HepG2 (cell line): ENCODE data around the gene STRN3. TPM values are rescaled to one million over a fixed set of nuclear protein-coding genes. Genes with fewer than 3 reads are reported as not detected.
A peak's percentile ranks its signal among the peaks of the same experiment; 100 is the strongest.

ENCODE experiments used
- ATAC-seq: fragments of 200-7000 bp; cut with Tn5 transposase; 3 replicates; pipeline ENCODE4 v1.9.1; 2020; ENCODE audit warnings: mild to moderate bottlenecking, moderate library complexity
- BruUV-seq: library from RNA; stranded (reverse); fragments of 400-500 nt; replicated peaks from 2 replicates; lab custom pipeline; 2021; lab: Mats Ljungman, UMichigan
- CTCF ChIA-PET: fragments of 300-600 bp; formaldehyde crosslinking; extraction: SDS; loops from one replicate; lab custom pipeline; 2021; ENCODE audit warnings: low total read pairs, inconsistent platforms, low intra/inter-chr PET ratio; lab: Yijun Ruan, JAX
- POLR2A ChIA-PET: fragments of 350-600 bp; sonication (Branson Sonifier 250); formaldehyde crosslinking; loops from one replicate; lab custom pipeline; 2020; ENCODE audit warnings: antibody characterized with exemption, inconsistent platforms; lab: Yijun Ruan, JAX
- DNase-seq: peaks from one replicate; pipeline ENCODE4 v3.0.0-alpha.2; 2015; ENCODE audit warnings: low spot score
- FAIRE-seq: peaks from 3 replicates; lab custom pipeline; 2011; peaks lifted over from hg19 to GRCh38; lab: Jason Lieb, UNC
- H2AFZ ChIP-seq: one replicate; pipeline ENCODE4 v1.6.1; 2011; ENCODE audit warnings: low read length, inconsistent platforms
- H3K27ac ChIP-seq: fragments of 300-600 bp; 3 replicates; pipeline ENCODE4 v1.8.0; 2011; ENCODE audit warnings: mixed run types, mild to moderate bottlenecking, mixed read lengths, low read length, inconsistent platforms; ENCODE audit not compliant: insufficient read depth; ENCODE audit errors: extremely low read length
- H3K27me3 ChIP-seq, 2 experiments: fragments of 200-600 bp in 1 of 2; 2 replicates in 1 of 2; 3 replicates in 1 of 2; pipeline versions ENCODE4 v1.6.0 to v1.8.0; 2011; ENCODE audit warnings: low read length in 2 of 2, mild to moderate bottlenecking in 2 of 2, moderate library complexity in 2 of 2, inconsistent platforms in 1 of 2; ENCODE audit not compliant: insufficient read depth in 2 of 2, control insufficient read depth in 1 of 2
- H3K36me3 ChIP-seq, 2 experiments: fragments of 200-600 bp in 1 of 2; replicated peaks in 1 of 2; 2 replicates in 1 of 2; 3 replicates in 1 of 2; pipeline versions ENCODE4 v1.5.1 to v1.8.0; 2011; ENCODE audit warnings: low read length in 2 of 2, inconsistent platforms in 1 of 2; ENCODE audit not compliant: insufficient read depth in 2 of 2, control insufficient read depth in 1 of 2
- H3K4me1 ChIP-seq: 2 replicates; pipeline ENCODE4 v1.5.1; 2012; ENCODE audit warnings: low read length, inconsistent platforms; ENCODE audit not compliant: insufficient read depth
- H3K4me2 ChIP-seq: 2 replicates; pipeline ENCODE4 v1.6.0; 2011; ENCODE audit warnings: low read depth, low read length, inconsistent platforms
- H3K4me3 ChIP-seq, 3 experiments: fragments of 200-600 bp in 1 of 3; sonication (generic), shearing (Covaris generic) in 1 of 3; replicated peaks in 1 of 3; 2 replicates each; pipeline ENCODE4 v1.5.1; 2011 to 2016; ENCODE audit warnings: low read length in 3 of 3, inconsistent platforms in 2 of 3, low read depth in 2 of 3, mild to moderate bottlenecking in 2 of 3, control low read depth in 1 of 3, mixed read lengths in 1 of 3; ENCODE audit not compliant: insufficient read depth in 1 of 3
- H3K79me2 ChIP-seq: one replicate; pipeline ENCODE4 v1.6.1; 2011; ENCODE audit warnings: low read length, inconsistent platforms; ENCODE audit not compliant: insufficient read depth
- H3K9ac ChIP-seq: 2 replicates; pipeline ENCODE4 v1.6.0; 2011; ENCODE audit warnings: mild to moderate bottlenecking, low read depth, low read length, inconsistent platforms; ENCODE audit not compliant: insufficient read depth
- H3K9me3 ChIP-seq: 2 replicates; pipeline ENCODE4 v1.5.1; 2012; ENCODE audit warnings: mild to moderate bottlenecking, low read length
- H4K20me1 ChIP-seq: 2 replicates; pipeline ENCODE4 v1.6.0; 2011; ENCODE audit warnings: inconsistent platforms, mild to moderate bottlenecking, low read length, moderate library complexity; ENCODE audit not compliant: insufficient read depth
- ADNP ChIP-seq: sonication (generic); formaldehyde crosslinking; IDR thresholded peaks from 2 replicates; pipeline ENCODE4 v1.4.0; 2020; ENCODE audit warnings: missing genetic modification reagents
- CENPX ChIP-seq: sonication (generic); formaldehyde crosslinking; IDR thresholded peaks from 2 replicates; pipeline ENCODE4 v1.9.0; 2021; ENCODE audit warnings: mild to moderate bottlenecking, missing genetic modification reagents, moderate library complexity
- JUND ChIP-seq: sonication (generic); formaldehyde crosslinking; IDR thresholded peaks from 2 replicates; pipeline ENCODE4 v1.8.0; 2022; ENCODE audit warnings: mild to moderate bottlenecking, missing genetic modification reagents
- KAT7 ChIP-seq: IDR thresholded peaks from 2 replicates; pipeline ENCODE4 v1.6.1; 2018; ENCODE audit warnings: borderline replicate concordance, missing compliant biosample characterization
- MEF2D ChIP-seq: sonication (generic); formaldehyde crosslinking; IDR thresholded peaks from 2 replicates; pipeline ENCODE4 v1.5.1; 2020; ENCODE audit warnings: mild to moderate bottlenecking, missing genetic modification reagents
- RARA ChIP-seq: IDR thresholded peaks from 2 replicates; pipeline ENCODE4 v1.6.1; 2016; ENCODE audit warnings: missing genetic modification reagents, missing compliant biosample characterization
- REPIN1 ChIP-seq: sonication (generic); formaldehyde crosslinking; IDR thresholded peaks from 2 replicates; pipeline ENCODE4 v1.8.0; 2022; ENCODE audit warnings: missing genetic modification reagents, low read depth, mild to moderate bottlenecking, borderline replicate concordance
- SALL1 ChIP-seq: sonication (generic); formaldehyde crosslinking; IDR thresholded peaks from 2 replicates; pipeline ENCODE4 v1.8.0; 2022; ENCODE audit warnings: mild to moderate bottlenecking, missing genetic modification reagents
- TAF1 ChIP-seq: sonication (generic); formaldehyde crosslinking; IDR thresholded peaks from 2 replicates; pipeline ENCODE4 v1.4.0; 2020; ENCODE audit warnings: missing genetic modification reagents
- ZMYM3 ChIP-seq: sonication (generic); formaldehyde crosslinking; IDR thresholded peaks from 2 replicates; pipeline ENCODE4 v1.5.1; 2020; ENCODE audit warnings: mild to moderate bottlenecking, missing genetic modification reagents
- ZNF446 ChIP-seq: sonication (generic); formaldehyde crosslinking; IDR thresholded peaks from 2 replicates; pipeline ENCODE4 v1.5.0; 2020; ENCODE audit warnings: mild to moderate bottlenecking, missing genetic modification reagents
- ZNF501 ChIP-seq: sonication (generic); formaldehyde crosslinking; IDR thresholded peaks from 2 replicates; pipeline ENCODE4 v1.5.1; 2020; ENCODE audit warnings: mild to moderate bottlenecking, moderate library complexity, missing genetic modification reagents
- ZNF570 ChIP-seq: sonication (generic); formaldehyde crosslinking; IDR thresholded peaks from 2 replicates; pipeline ENCODE4 v1.4.0; 2020; ENCODE audit warnings: mild to moderate bottlenecking, missing genetic modification reagents, borderline replicate concordance
- ZNF724P ChIP-seq: sonication (generic); formaldehyde crosslinking; IDR thresholded peaks from 2 replicates; pipeline ENCODE4 v1.8.0; 2022; ENCODE audit warnings: missing genetic modification reagents, borderline replicate concordance
- ZNF772 ChIP-seq: sonication (generic); formaldehyde crosslinking; IDR thresholded peaks from 2 replicates; pipeline ENCODE4 v1.5.0; 2020; ENCODE audit warnings: mild to moderate bottlenecking, missing genetic modification reagents
- ZNF788 ChIP-seq: sonication (generic); formaldehyde crosslinking; IDR thresholded peaks from 2 replicates; pipeline ENCODE4 v1.5.0; 2020; ENCODE audit warnings: mild to moderate bottlenecking, missing genetic modification reagents, borderline replicate concordance
- WGBS: methylation state at CpG from one replicate; pipeline ENCODE4 v1.1.6; 2017; ENCODE audit warnings: low lambda C conversion rate; 5-methylcytosine and 5-hydroxymethylcytosine counted together
- in situ Hi-C: cut with HindIII; loops from 2 replicates; pipeline ENCODE4 v1.10.0; 2017; ENCODE audit warnings: low pct_unique_long_range_greater_than_20kb; ENCODE audit not compliant: extremely low pct_ligation_motif_present
- intact Hi-C: fragments of 100-400 bp; cut with micrococcal nuclease; formaldehyde crosslinking; loops from one replicate; pipeline ENCODE4 v1.10.0; 2022; ENCODE audit not compliant: unreplicated experiment
- polyA plus RNA-seq, 8 experiments: library from polyadenylated mRNA; depleted of rRNA in 3 of 8; stranded (reverse) in 7 of 8; unstranded in 1 of 8; fragments of >200 nt; fragmentation: Illumina TruSeq in 4 of 8; extraction: Trizol in 4 of 8; gene quantifications; 2 replicates each; pipeline versions ENCODE4 v1.2.1 to v1.2.3, GENCODE V29; 2011 to 2016; ENCODE audit warnings: low read depth in 4 of 8, missing spikeins in 1 of 8, mixed read lengths in 1 of 8; ENCODE audit not compliant: insufficient read depth in 1 of 8
- total RNA-seq, 5 experiments: library from RNA; depleted of rRNA; stranded (reverse); fragments of >200 nt; fragmentation: Illumina TruSeq; extraction: Trizol; gene quantifications; 2 replicates each; pipeline ENCODE4 v1.2.3, GENCODE V29; 2016; ENCODE audit warnings: low read depth in 1 of 5
- TF ChIP-seq, protein P1 (sequence below): sonication (generic); formaldehyde crosslinking; IDR thresholded peaks from 2 replicates; pipeline ENCODE4 v1.5.0; 2020; ENCODE audit warnings: missing genetic modification reagents, mild to moderate bottlenecking, borderline replicate concordance
- TF ChIP-seq, protein P2 (sequence below): sonication (generic); formaldehyde crosslinking; IDR thresholded peaks from 2 replicates; pipeline ENCODE4 v1.4.0; 2020; ENCODE audit warnings: missing genetic modification reagents
- TF ChIP-seq, protein P3 (sequence below): sonication (generic); IDR thresholded peaks from 2 replicates; pipeline ENCODE4 v1.6.1; 2016; ENCODE audit warnings: low read depth, borderline replicate concordance
- TF ChIP-seq, protein P4 (sequence below): sonication (generic); formaldehyde crosslinking; IDR thresholded peaks from 2 replicates; pipeline ENCODE4 v1.4.0; 2020; ENCODE audit warnings: mild to moderate bottlenecking, low read depth, missing genetic modification reagents
- TF ChIP-seq, protein P5 (sequence below): sonication (generic); formaldehyde crosslinking; IDR thresholded peaks from 2 replicates; pipeline ENCODE4 v1.5.0; 2020; ENCODE audit warnings: mild to moderate bottlenecking, missing genetic modification reagents

STRN3 gene
- total and polyA plus RNA-seq, 2 of the 13 experiments (the other 11 are each of a cell fraction or from before 2014, with no cell fraction given): 49.4 to 123 TPM

DNA sequence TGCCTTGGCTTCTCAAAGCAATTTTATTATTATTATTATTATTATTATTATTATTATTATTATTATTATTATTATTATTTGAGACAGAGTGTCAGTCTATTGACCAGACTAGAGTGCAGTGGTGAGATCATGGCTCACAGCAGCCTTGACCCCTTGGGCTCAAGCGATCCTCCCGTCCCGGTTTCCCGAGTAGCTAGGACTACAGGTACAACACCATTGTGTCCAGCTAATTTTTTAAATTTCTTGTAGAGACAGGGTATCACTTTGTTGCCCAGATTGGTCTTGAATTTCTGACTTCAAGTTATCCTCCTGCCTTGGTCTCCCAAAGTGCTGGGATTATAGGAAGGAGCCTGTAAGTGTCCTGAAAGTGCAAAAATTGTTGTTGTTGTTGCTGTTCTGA, 12.3 kb downstream of the STRN3 start:
- ATAC-seq: no peak
- CTCF ChIA-PET: no interaction called here
- no peak for FAIRE-seq
- TF ChIP-seq JUND (CRISPR knock-in tag): no peak
- TF ChIP-seq ZNF724P: peak; percentile 58; the same call in 1 of the 2 replicates
- TF ChIP-seq ZNF501 (CRISPR knock-in tag): 0 out of 2 replicates have a peak, but pooled peaks have one; percentile 21
- TF ChIP-seq, protein P1, sequence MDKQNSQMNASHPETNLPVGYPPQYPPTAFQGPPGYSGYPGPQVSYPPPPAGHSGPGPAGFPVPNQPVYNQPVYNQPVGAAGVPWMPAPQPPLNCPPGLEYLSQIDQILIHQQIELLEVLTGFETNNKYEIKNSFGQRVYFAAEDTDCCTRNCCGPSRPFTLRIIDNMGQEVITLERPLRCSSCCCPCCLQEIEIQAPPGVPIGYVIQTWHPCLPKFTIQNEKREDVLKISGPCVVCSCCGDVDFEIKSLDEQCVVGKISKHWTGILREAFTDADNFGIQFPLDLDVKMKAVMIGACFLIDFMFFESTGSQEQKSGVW (CRISPR knock-in tag): no peak
- TF ChIP-seq ZNF788: no peak
- peak; percentile 16; the same call in 1 of the 2 replicates for TF ChIP-seq SALL1
- no peak for TF ChIP-seq CENPX (CRISPR knock-in tag)
- TF ChIP-seq ZNF570 (CRISPR knock-in tag): no peak
- no peak for TF ChIP-seq TAF1 (CRISPR knock-in tag)
- 0 out of 2 replicates have a peak, but pooled peaks have one; percentile 4 for TF ChIP-seq KAT7 (CRISPR knock-in tag)
- no peak for TF ChIP-seq RARA (CRISPR knock-in tag)
- TF ChIP-seq ZNF772 (CRISPR knock-in tag): 0 out of 2 replicates have a peak, but pooled peaks have one; percentile 44
- TF ChIP-seq ADNP (CRISPR knock-in tag): peak; percentile 8; the same call in 1 of the 2 replicates
- TF ChIP-seq MEF2D (CRISPR knock-in tag): no peak
- TF ChIP-seq, protein P2, sequence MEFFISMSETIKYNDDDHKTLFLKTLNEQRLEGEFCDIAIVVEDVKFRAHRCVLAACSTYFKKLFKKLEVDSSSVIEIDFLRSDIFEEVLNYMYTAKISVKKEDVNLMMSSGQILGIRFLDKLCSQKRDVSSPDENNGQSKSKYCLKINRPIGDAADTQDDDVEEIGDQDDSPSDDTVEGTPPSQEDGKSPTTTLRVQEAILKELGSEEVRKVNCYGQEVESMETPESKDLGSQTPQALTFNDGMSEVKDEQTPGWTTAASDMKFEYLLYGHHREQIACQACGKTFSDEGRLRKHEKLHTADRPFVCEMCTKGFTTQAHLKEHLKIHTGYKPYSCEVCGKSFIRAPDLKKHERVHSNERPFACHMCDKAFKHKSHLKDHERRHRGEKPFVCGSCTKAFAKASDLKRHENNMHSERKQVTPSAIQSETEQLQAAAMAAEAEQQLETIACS (CRISPR knock-in tag): no peak
- TF ChIP-seq ZMYM3 (CRISPR knock-in tag): no peak
- TF ChIP-seq ZNF446: no peak
- TF ChIP-seq REPIN1 (CRISPR knock-in tag): no peak
- TF ChIP-seq, protein P3, sequence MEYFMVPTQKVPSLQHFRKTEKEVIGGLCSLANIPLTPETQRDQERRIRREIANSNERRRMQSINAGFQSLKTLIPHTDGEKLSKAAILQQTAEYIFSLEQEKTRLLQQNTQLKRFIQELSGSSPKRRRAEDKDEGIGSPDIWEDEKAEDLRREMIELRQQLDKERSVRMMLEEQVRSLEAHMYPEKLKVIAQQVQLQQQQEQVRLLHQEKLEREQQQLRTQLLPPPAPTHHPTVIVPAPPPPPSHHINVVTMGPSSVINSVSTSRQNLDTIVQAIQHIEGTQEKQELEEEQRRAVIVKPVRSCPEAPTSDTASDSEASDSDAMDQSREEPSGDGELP: no peak
- TF ChIP-seq, protein P4, sequence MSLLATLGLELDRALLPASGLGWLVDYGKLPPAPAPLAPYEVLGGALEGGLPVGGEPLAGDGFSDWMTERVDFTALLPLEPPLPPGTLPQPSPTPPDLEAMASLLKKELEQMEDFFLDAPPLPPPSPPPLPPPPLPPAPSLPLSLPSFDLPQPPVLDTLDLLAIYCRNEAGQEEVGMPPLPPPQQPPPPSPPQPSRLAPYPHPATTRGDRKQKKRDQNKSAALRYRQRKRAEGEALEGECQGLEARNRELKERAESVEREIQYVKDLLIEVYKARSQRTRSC (CRISPR knock-in tag): no peak
- TF ChIP-seq, protein P5, sequence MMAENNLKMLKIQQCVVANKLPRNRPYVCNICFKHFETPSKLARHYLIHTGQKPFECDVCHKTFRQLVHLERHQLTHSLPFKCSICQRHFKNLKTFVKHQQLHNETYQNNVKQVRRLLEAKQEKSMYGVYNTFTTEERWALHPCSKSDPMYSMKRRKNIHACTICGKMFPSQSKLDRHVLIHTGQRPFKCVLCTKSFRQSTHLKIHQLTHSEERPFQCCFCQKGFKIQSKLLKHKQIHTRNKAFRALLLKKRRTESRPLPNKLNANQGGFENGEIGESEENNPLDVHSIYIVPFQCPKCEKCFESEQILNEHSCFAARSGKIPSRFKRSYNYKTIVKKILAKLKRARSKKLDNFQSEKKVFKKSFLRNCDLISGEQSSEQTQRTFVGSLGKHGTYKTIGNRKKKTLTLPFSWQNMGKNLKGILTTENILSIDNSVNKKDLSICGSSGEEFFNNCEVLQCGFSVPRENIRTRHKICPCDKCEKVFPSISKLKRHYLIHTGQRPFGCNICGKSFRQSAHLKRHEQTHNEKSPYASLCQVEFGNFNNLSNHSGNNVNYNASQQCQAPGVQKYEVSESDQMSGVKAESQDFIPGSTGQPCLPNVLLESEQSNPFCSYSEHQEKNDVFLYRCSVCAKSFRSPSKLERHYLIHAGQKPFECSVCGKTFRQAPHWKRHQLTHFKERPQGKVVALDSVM (CRISPR knock-in tag): peak; percentile 40; the same call in 1 of the 2 replicates

More for the DNA sequence above, 12.3 kb downstream of the STRN3 start:
- H3K4me1 ChIP-seq: peaks cover 30% of the 10 kb centered on the region
- no peak overlapping the region for H2AFZ ChIP-seq
- H3K27me3 ChIP-seq: no peaks in the 10 kb centered on the region
- peaks cover 96% of the 10 kb centered on the region for H3K79me2 ChIP-seq
- 94% methylated on average over 4 of the region's 4 CpGs for WGBS
- peaks cover 77% of the 10 kb centered on the region for H4K20me1 ChIP-seq
- no peak overlapping the region for H3K4me2 ChIP-seq
- no peak for DNase-seq
- H3K4me3 ChIP-seq: no peak overlapping the region
- in situ Hi-C loops (no loop called here), intact Hi-C loops (no loop called here)
- no peaks in the 10 kb centered on the region for H3K9me3 ChIP-seq
- no TSS peak for BruUV-seq
- no peak overlapping the region for H3K9ac ChIP-seq
- no peak overlapping the region for H3K27ac ChIP-seq
- H3K36me3 ChIP-seq: peaks cover 16 to 54% of the 10 kb centered on the region in 2 experiments
- POLR2A ChIA-PET: interaction anchor here (4.0 to 4.1 kb wide), 2 partner anchors 10 to 12 kb away, joined by 17 to 23 read pairs; partner anchors contain the start of genes AP4S1 and STRN3
